ENCODE results near the gene B4GALNT1.

DNA sequence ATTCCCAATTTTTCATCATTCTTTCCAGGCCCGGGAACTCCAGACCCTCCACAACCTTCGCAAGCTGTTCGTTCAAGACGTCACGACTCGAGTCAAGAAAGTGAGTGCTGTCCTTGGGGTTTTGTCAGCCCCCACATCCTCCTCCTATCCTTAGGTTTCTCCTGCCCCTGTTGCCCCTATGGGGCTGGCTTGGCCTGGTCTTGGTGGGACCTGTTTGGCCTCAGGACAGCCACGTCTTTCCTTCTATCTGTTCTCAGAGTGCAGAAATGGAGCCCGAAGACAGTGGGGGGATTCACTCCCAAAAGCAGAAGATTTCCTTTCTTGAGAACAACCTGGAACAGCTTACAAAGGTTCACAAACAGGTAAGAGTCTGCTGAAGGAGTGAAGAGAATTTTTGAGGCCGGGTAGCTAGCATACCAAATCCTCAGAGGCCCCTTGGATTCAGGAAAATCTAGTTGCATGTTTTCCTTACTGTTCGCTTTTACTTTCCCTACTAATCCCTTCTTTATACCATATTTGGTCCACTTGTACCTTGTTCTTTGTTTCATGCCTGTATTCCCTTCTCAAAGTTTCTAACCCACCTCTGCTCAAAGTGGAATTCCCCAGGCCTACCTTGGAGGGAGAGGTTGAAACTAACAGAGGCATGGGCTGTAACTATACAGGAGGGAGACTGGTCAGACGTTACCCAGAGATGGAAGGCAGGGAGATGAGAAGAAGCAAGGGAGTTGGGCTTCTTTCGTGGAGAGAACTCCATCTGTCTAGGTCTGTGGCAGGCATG, 54.8 kb downstream of the B4GALNT1 start:
- TF ChIP-seq EP300 (IDR thresholded peaks at IDR 0.05; ENCODE audit: borderline replicate concordance in 1 of 2, control insufficient read depth in 1 of 2, low read depth in 2 of 2, low read length in 2 of 2) (no peak), RFX5 (IDR thresholded peaks at IDR 0.05; ENCODE audit: low read depth, low read length) (no peak), POLR2AphosphoS2 (IDR thresholded peaks at IDR 0.05; ENCODE audit: low read depth, low read length) (no peak), NR2C1 (IDR thresholded peaks at IDR 0.05) (no peak)
